K562 (cell line): ENCODE results near the gene SMOC2. TPM values are rescaled to one million over a fixed set of nuclear protein-coding genes. Genes with fewer than 3 reads are reported as not detected.
"Not testable (repeated sequence)": the region's sequence is repeated elsewhere in the genome, so short reads cannot be mapped to it uniquely, and the experiment has no call there.

Source experiments
- ATAC-seq: fragments of 200-7000 bp; cut with Tn5 transposase; 3 replicates; pipeline ENCODE4 v1.9.1; 2020; ENCODE audit warnings: moderate library complexity
- BruUV-seq: library from RNA; stranded (reverse); fragments of 400-500 nt; replicated peaks from 2 replicates; lab custom pipeline; 2021; lab: Mats Ljungman, UMichigan
- CTCF ChIA-PET: fragments of 300-600 bp; formaldehyde crosslinking; extraction: SDS; loops from one replicate; lab custom pipeline; 2021; ENCODE audit warnings: low intra/inter-chr PET ratio; lab: Yijun Ruan, JAX
- POLR2A ChIA-PET: fragments of 300-600, 350-650 bp; sonication (Branson Sonifier 250); formaldehyde crosslinking; extraction: SDS; loops from one replicate; lab custom pipeline; 2021; ENCODE audit warnings: antibody characterized with exemption, inconsistent platforms; lab: Yijun Ruan, JAX
- DNase-seq, 4 experiments: peaks; one replicate each; pipeline versions ENCODE4 v3.0.0 to v3.0.0-alpha.2; 2011 to 2018; ENCODE audit warnings: low spot score in 3 of 4, mixed read lengths in 3 of 4; ENCODE audit errors: extremely low read depth in 1 of 4
- FAIRE-seq: peaks from 2 replicates; lab custom pipeline; 2011; peaks lifted over from hg19 to GRCh38; lab: Jason Lieb, UNC
- H2AFZ ChIP-seq: 2 replicates; pipeline ENCODE4 v1.6.0; 2011; ENCODE audit warnings: low read depth, low read length, control low read depth, inconsistent platforms
- H3K27ac ChIP-seq: fragments of 200-600 bp; 3 replicates; pipeline ENCODE4 v1.8.0; 2011; ENCODE audit warnings: low read depth, mild to moderate bottlenecking, control low read depth, inconsistent platforms, low read length, moderate library complexity, mixed read lengths; ENCODE audit errors: extremely low read depth
- H3K27me3 ChIP-seq, 2 experiments: fragments of 300-600 bp in 1 of 2; 2 replicates in 1 of 2; 3 replicates in 1 of 2; pipeline versions ENCODE4 v1.6.0 to v1.8.0; 2011; ENCODE audit warnings: inconsistent platforms in 2 of 2, low read length in 2 of 2, mild to moderate bottlenecking in 1 of 2, mixed read lengths in 1 of 2, moderate library complexity in 1 of 2; ENCODE audit not compliant: control insufficient read depth in 2 of 2, insufficient read depth in 2 of 2
- H3K36me3 ChIP-seq: fragments of 300-600 bp; 3 replicates; pipeline ENCODE4 v1.8.0; 2011; ENCODE audit warnings: mild to moderate bottlenecking, low read length, inconsistent platforms; ENCODE audit not compliant: control insufficient read depth, insufficient read depth
- H3K4me1 ChIP-seq, 2 experiments: fragments of 200-600 bp in 1 of 2; replicated peaks in 1 of 2; 2 replicates in 1 of 2; 3 replicates in 1 of 2; pipeline versions ENCODE4 v1.5.1 to v1.8.0; 2011; ENCODE audit warnings: inconsistent platforms in 2 of 2, low read length in 2 of 2, mild to moderate bottlenecking in 1 of 2, mixed read lengths in 1 of 2, moderate library complexity in 1 of 2; ENCODE audit not compliant: control insufficient read depth in 2 of 2, insufficient read depth in 2 of 2
- H3K4me2 ChIP-seq: 2 replicates; pipeline ENCODE4 v1.6.1; 2011; ENCODE audit warnings: low read length, control low read depth, inconsistent platforms, mixed read lengths; ENCODE audit not compliant: insufficient read depth
- H3K4me3 ChIP-seq: fragments of 200-600 bp; sonication (generic), shearing (Covaris generic); 2 replicates; pipeline ENCODE4 v1.5.1; 2016; ENCODE audit warnings: control low read depth, inconsistent platforms
- H3K79me2 ChIP-seq: fragments of 200-600 bp; 3 replicates; pipeline ENCODE4 v1.8.0; 2011; ENCODE audit warnings: low read length, inconsistent platforms; ENCODE audit not compliant: control insufficient read depth, insufficient read depth
- H3K9ac ChIP-seq, 2 experiments: 2 replicates each; pipeline versions ENCODE4 v1.6.0 to v1.6.1; 2011; ENCODE audit warnings: low read depth in 2 of 2, low read length in 2 of 2, control low read depth in 1 of 2, inconsistent platforms in 1 of 2, mild to moderate bottlenecking in 1 of 2, mixed read lengths in 1 of 2; ENCODE audit not compliant: insufficient read depth in 1 of 2
- H3K9me1 ChIP-seq: one replicate; pipeline ENCODE4 v1.6.0; 2011; ENCODE audit warnings: inconsistent platforms, mild to moderate bottlenecking, low read length, moderate library complexity; ENCODE audit not compliant: control insufficient read depth, insufficient read depth
- H3K9me3 ChIP-seq: replicated peaks from 2 replicates; pipeline ENCODE4 v1.5.1; 2011; ENCODE audit warnings: low read depth, low read length, inconsistent platforms; ENCODE audit not compliant: control insufficient read depth, insufficient read depth
- H4K20me1 ChIP-seq: replicated peaks from 2 replicates; pipeline ENCODE4 v1.6.1; 2011; ENCODE audit warnings: low read length, inconsistent platforms, mixed read lengths; ENCODE audit not compliant: control insufficient read depth, insufficient read depth
- BACH1 ChIP-seq: fragments of 200-800 bp; sonication (Bioruptor generic); IDR thresholded peaks from 2 replicates; pipeline ENCODE4 v1.6.1; 2016; ENCODE audit warnings: missing genetic modification characterization, missing compliant biosample characterization
- C11orf30 ChIP-seq: fragments of 450-650 bp; IDR thresholded peaks from 2 replicates; pipeline ENCODE4 v1.6.1; 2016; ENCODE audit warnings: low read depth, mild to moderate bottlenecking
- MYNN ChIP-seq, 2 experiments: sonication (generic); formaldehyde crosslinking in 1 of 2; IDR thresholded peaks; 2 replicates each; pipeline versions ENCODE4 v1.5.0 to v1.6.1; 2016 to 2020; ENCODE audit warnings: antibody characterized with exemption in 1 of 2, missing genetic modification reagents in 1 of 2
- U2AF2 ChIP-seq: fragments of 200-400 bp; formaldehyde crosslinking; optimal IDR thresholded peaks from 2 replicates; pipeline ENCODE3; 2017; ENCODE audit warnings: low read depth, mild to moderate bottlenecking, low read length
- ZNF778 ChIP-seq: fragments of 450-650 bp; formaldehyde crosslinking; IDR thresholded peaks from 2 replicates; pipeline ENCODE4 v1.4.0; 2020; ENCODE audit warnings: mild to moderate bottlenecking, moderate library complexity
- WGBS: fragments of 100-300 bp; shearing (Covaris generic); methylation state at CpG from one replicate; pipeline ENCODE4 v1.1.6; 2016; ENCODE audit warnings: low coverage, mixed read lengths; ENCODE audit not compliant: insufficient coverage; ENCODE audit errors: missing lambda C conversion rate; 5-methylcytosine and 5-hydroxymethylcytosine counted together
- in situ Hi-C: fragments of 300-500 bp; cut with MboI; formaldehyde crosslinking; loops from 4 replicates; pipeline ENCODE4 v1.15.0; 2018; ENCODE audit warnings: inconsistent platforms, mixed read lengths
- intact Hi-C: fragments of 100-400 bp; cut with micrococcal nuclease; formaldehyde crosslinking; loops from 2 replicates; pipeline ENCODE4 v1.14.2; 2022
- polyA plus RNA-seq, 8 experiments: library from polyadenylated mRNA; depleted of rRNA in 4 of 8; stranded (reverse) in 5 of 8; unstranded in 3 of 8; fragments of >200 nt; fragmentation: Nextera tagmentation in 2 of 8; fragmentation: Illumina TruSeq in 1 of 8; extraction: Ambion mirVana in 2 of 8; extraction: Trizol in 1 of 8; gene quantifications; 2 replicates each; pipeline versions ENCODE4 v1.2.1 to v1.2.3, GENCODE V29; 2011 to 2014; ENCODE audit warnings: inconsistent platforms in 1 of 8, missing spikeins in 1 of 8
- total RNA-seq, 7 experiments: library from RNA; depleted of rRNA in 6 of 7; stranded (reverse); fragments of >200 nt in 6 of 7; fragmentation: Illumina TruSeq in 2 of 7; extraction: Trizol in 2 of 7; gene quantifications; 2 replicates each; pipeline versions ENCODE4 v1.2.1 to v1.2.3, GENCODE V29; 2011 to 2021; ENCODE audit warnings: low replicate concordance in 1 of 7

SMOC2 gene
- total and polyA plus RNA-seq, 9 of the 15 experiments (the other 6 are each of a cell fraction or from before 2014, with no cell fraction given), result 0.45 to 2.3 (median 1.1) TPM

GRCh38 chr6:168676552-168677322 lies 235.8 kb downstream of the SMOC2 start:
- ChIA-PET CTCF (no interaction called here), POLR2A (interaction anchor here (1.0 to 2.3 kb wide), 2 partner anchors 10 to 13 kb away, joined by 3 to 6 read pairs; no protein-coding TSS in a partner anchor)
- Histone ChIP-seq H3K27ac (no peak overlapping the region), H4K20me1 (no peaks in the 10 kb centered on the region), H3K36me3 (no peaks in the 10 kb centered on the region), H3K9me3 (no peaks in the 10 kb centered on the region), H3K4me2 (no peak overlapping the region), H2AFZ (no peak overlapping the region), H3K4me3 (no peak overlapping the region), H3K79me2 (no peaks in the 10 kb centered on the region), H3K9me1 (peaks cover 3% of the 10 kb centered on the region), H3K4me1 (no peaks in the 10 kb centered on the region), H3K9ac (no peak overlapping the region), H3K27me3 (peaks cover 25 to 33% of the 10 kb centered on the region in 2 experiments)
- 1% methylated on average over 16 of the region's 16 CpGs for WGBS
- no peak for TF ChIP-seq C11orf30
- no peak for TF ChIP-seq BACH1 (tag)
- no peak for TF ChIP-seq MYNN (IDR thresholded peaks at IDR 0.05)
- no peak for TF ChIP-seq MYNN (CRISPR knock-in tag; IDR thresholded peaks at IDR 0.05)
- TF ChIP-seq U2AF2, result no peak
- TF ChIP-seq ZNF778 (CRISPR knock-in tag), result no peak
- no peak for DNase-seq
- no peak for ATAC-seq
- FAIRE-seq, result no peak
- BruUV-seq, result no TSS peak
- in situ Hi-C loops (no loop called here), intact Hi-C loops (no loop called here)

- H3K9me3 ChIP-seq, H3K36me3 ChIP-seq, H3K27ac ChIP-seq, H3K4me1 ChIP-seq, H3K4me3 ChIP-seq, CTCF ChIA-PET, FAIRE-seq, intact Hi-C loops, H4K20me1 ChIP-seq, H3K9me1 ChIP-seq, in situ Hi-C loops, H3K4me2 ChIP-seq, BruUV-seq, H3K9ac ChIP-seq, DNase-seq, H2AFZ ChIP-seq, ATAC-seq, H3K79me2 ChIP-seq: not testable (repeated sequence)
- H3K27me3 ChIP-seq, result peaks cover 25 to 31% of the 10 kb centered on the region in 2 experiments
- 0% methylated on average over 6 of the region's 6 CpGs for WGBS
- POLR2A ChIA-PET, result interaction anchor here (1.1 to 2.3 kb wide), 2 partner anchors 9 to 13 kb away, joined by 3 to 6 read pairs; no protein-coding TSS in a partner anchor
Measured at GRCh38 chr6:168677323-168677781, 236.4 kb downstream of the SMOC2 start.
